Measurements from ENCODE around the gene MRTFA. TPM values are rescaled to one million over a fixed set of nuclear protein-coding genes. Genes with fewer than 3 reads are reported as not detected.
A peak's percentile ranks its signal among the peaks of the same experiment; 100 is the strongest.
"Not testable (repeated sequence)": the region's sequence is repeated elsewhere in the genome, so short reads cannot be mapped to it uniquely, and the experiment has no call there.

Gene MRTFA
- total RNA-seq: 26.7 TPM
- long read RNA-seq, partial matches to known transcripts: 1 of 4 reads
- long read RNA-seq, other reads (novel, unspliced or antisense): 3 of 4 reads

- intact Hi-C loops (cut with DNase I): loop anchor here (2.0 to 5.0 kb wide), 3 partner anchors 39 to 124 kb away; no protein-coding TSS in a partner anchor
- DNase-seq (ENCODE audit: missing footprints): peak; percentile 100
- peak; percentile 96 for ATAC-seq
These were observed at the start of gene MRTFA for GRCh38 chr22:40636380-40637182. TSS of gene MRTFA (minus strand) at chr22:40636719.

DNA sequence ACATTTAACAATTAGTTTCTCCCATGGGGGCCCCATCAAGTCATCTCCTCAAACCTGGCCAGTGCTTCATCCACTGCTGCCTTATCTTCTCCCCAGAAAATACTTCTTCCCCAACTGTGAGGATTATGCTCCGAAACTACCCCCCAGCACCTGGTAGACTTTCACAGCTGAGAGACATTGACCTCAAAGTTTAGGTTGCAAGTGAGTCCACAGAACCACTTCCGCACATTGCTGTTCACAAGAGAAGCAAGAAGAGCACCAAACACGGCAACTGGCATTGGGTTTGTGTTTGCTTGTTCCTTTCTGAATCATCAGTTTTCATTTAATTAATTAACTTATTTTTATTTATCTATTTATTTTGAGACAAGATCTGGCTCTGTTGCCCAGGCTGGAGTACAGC lies 48.9 kb upstream of the MRTFA start:
- intact Hi-C loops (cut with DNase I): no loop called here
- ATAC-seq: no peak

DNA sequence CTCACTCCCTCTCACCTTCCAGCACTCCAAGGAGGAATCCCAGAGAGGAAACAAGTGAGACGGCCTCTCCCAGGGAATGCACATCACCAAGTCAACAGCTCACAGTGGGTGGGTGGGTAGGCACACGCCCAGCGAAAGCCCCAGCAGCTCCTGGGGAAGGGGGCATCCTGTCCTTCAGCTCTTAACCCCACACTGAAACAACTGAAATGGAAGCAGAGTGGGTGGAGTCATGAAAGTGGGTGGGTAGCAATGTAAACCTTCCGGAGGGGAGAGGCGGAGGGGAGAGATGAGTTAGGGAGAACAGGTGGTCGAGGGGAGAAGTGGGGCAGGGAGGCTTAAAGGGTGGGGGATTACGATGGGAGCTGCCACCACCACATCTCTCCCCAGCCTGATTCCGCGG lies 48.2 kb upstream of the MRTFA start:
- no peak for ATAC-seq
- DNase-seq (ENCODE audit: missing footprints): no peak
- intact Hi-C loops (cut with DNase I): no loop called here

More for the DNA sequence above, 48.9 kb upstream of the MRTFA start:
- DNase-seq (ENCODE audit: missing footprints): no peak

DNA sequence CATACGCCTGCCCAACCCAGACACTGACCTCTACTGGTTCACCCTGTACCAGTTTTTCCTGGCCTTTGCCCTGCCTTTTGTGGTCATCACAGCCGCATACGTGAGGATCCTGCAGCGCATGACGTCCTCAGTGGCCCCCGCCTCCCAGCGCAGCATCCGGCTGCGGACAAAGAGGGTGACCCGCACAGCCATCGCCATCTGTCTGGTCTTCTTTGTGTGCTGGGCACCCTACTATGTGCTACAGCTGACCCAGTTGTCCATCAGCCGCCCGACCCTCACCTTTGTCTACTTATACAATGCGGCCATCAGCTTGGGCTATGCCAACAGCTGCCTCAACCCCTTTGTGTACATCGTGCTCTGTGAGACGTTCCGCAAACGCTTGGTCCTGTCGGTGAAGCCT lies 44.9 kb upstream of the MRTFA start:
- intact Hi-C loops (cut with DNase I): no loop called here
- no peak for DNase-seq (ENCODE audit: missing footprints)
- ATAC-seq: no peak

GRCh38 chr22:40680819-40681183 lies 44.3 kb upstream of the MRTFA start:
- ATAC-seq: no peak
- DNase-seq (ENCODE audit: missing footprints): no peak
- intact Hi-C loops (cut with DNase I): no loop called here

GRCh38 chr22:40679964-40680818 lies 43.7 kb upstream of the MRTFA start:
- intact Hi-C loops (cut with DNase I): no loop called here
- ATAC-seq (no peak), DNase-seq (ENCODE audit: missing footprints) (no peak)

DNA sequence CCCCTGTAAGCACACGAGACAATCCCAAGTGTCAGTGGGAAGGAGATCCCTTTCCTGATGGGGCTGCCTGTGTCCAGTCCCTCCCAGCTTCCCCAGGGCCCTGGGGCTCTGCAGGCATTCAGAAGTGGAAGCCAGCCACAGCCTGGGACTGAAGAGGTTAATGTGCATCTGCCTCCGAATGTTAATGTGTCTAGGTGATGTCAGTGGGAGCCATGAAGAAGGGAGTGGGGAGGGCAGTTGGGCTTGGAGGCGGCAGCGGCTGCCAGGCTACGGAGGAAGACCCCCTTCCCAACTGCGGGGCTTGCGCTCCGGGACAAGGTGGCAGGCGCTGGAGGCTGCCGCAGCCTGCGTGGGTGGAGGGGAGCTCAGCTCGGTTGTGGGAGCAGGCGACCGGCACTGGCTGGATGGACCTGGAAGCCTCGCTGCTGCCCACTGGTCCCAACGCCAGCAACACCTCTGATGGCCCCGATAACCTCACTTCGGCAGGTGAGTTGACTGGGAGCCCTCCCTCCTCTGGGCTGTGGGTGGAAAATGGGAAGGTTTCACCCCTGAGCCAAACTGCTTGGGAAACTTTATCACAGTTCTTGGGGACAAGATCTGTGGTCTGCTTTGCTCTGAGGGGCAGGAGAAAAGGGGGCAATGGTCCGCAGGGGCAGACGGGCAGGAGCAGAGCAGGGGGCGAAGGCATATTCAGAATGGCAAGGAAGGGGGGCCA lies 42.9 kb upstream of the MRTFA start, which contains the start of gene MCHR1:
Gene MCHR1, plus strand, starts transcription at position 236 of the 715 bp plus-strand sequence. Its CDS starts 169 bp downstream, at position 405.
- no peak for ATAC-seq
- intact Hi-C loops (cut with DNase I): no loop called here
- DNase-seq (ENCODE audit: missing footprints): no peak

DNA sequence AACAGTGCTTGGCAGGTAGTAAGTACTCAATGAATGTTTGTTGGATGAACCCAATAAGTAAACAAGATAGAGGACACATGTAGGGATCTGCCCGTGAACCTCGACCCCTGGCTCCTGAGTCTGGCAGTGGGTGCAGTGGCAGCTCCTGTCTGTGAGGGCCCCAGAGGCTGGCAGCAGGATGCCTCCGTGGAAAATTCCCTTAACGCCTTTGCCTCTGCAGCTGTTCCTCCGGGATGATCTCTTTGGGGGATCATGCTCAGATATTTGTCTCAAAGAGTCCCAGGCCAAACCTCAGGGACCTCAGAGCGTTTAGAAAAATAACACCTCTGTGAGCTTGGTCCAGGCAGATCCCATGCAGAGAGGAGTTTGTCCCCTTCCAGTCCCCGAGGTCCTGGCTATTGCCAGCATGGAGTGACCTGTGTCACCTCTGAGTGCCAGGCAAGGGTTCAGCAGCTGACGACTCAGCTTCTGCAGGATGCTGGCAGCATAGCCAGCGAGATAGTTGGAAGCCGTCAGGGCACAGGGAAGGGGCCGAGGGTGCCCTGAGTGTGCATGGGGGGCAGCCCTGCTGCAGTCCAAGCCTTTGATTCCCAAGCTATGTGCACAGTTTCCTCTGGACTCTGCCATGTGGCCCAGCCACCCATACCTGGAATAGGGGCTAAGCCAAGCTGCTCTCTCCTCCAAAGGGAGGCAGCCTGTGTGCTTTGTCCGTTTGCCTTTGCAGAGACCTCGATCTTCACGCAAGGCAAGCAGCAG lies 42.2 kb upstream of the MRTFA start:
- intact Hi-C loops (cut with DNase I): no loop called here
- no peak for DNase-seq (ENCODE audit: missing footprints)
- ATAC-seq: no peak

DNA sequence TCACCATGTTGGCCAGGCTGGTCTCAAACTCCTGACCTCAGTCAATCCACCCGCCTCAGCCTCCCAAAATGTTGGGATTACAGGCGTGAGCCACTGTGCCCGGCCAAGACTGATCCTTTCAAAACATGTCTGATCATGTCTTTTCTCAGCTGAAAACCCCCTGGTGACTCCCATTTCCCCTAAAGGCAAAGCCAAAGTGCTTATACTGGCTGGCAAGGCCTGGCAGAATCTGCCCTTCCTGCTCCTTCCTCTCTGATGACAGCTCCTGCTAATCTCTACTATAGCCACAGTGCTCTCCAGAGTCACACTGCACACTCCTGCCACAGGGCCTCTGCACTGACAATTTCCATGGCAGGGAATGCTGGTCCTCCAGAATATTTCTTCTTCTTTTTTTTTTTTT lies 40.1 kb upstream of the MRTFA start:
- no peak for ATAC-seq
- intact Hi-C loops (cut with DNase I): no loop called here

DNA sequence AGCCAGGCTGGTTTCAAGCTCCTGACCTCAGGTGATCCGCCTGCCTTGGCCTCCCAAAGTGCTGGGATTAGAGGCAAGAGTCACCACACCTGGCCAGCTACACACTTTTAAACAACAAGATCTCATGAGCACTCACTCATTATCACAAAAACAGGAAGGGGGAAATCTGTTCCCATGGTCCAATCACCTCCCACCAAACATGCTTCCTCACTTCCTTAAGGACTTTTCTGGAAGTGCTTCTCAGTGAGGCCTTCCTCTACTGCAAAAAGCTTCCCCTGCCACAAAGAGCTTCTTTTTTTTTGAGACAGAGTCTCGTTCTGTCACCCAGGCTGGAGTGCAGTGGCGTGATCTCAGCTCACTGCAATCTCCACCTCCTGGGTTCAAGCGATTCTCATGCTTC lies 39.6 kb upstream of the MRTFA start:
- DNase-seq (ENCODE audit: missing footprints); intact Hi-C loops (cut with DNase I); ATAC-seq: not testable (repeated sequence)

More for the DNA sequence above, 40.1 kb upstream of the MRTFA start:
- no peak for DNase-seq (ENCODE audit: missing footprints)

- intact Hi-C loops (cut with DNase I): no loop called here
These were observed 37.8 kb upstream of the MRTFA start for GRCh38 chr22:40674274-40674673.

DNA sequence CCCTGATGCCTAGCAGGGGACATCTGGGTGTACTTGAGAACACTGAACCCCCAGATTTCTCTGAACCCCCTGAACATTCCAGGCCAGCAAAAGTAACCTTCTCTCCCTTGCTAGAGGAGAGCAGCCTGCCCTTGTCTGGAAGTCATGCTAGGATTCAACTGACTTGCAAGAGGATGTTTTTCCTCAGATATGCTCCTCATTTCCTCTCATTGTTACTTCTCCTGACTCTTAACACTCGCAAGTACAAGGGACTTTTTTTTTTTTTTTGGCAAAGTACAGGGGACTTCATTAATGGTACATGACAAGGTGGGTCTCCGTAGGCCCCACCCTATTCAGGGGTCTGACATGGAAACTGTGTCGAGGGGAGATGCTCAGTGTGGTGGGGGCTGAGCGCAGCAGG lies 36.5 kb upstream of the MRTFA start:
- DNase-seq (ENCODE audit: missing footprints) (no peak), ATAC-seq (no peak)
- intact Hi-C loops (cut with DNase I): no loop called here

More at GRCh38 chr22:40674274-40674673, 37.8 kb upstream of the MRTFA start:
- DNase-seq (ENCODE audit: missing footprints) (peak; percentile 20), ATAC-seq (peak; percentile 73)

DNA sequence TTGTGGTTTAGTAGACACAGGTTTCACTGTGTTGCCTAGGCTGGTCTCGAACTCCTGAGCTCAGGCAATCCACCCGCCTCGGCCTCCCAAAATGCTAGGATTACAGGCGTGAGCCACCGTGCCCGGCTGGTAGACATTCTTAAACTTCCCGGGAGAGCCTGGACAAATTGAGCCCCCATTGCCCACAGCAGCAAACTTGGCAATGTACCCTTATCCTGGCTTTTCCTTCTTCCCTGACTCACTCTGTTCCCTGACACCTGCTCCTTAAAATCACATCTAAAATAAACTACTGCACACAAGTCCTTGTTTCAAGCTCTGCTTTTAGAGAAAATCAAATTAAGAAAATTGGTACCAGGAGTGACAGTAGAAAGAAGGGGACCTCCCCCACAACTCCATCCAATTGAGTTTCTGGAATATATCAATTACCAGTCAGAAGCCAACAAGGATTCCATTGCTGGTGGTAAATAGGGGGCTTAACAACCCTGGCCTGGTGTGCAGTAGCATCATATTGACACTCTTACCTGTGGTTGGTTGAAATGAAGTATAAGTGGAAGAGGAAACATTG lies 35.4 kb upstream of the MRTFA start:
- intact Hi-C loops (cut with DNase I): no loop called here
- no peak for DNase-seq (ENCODE audit: missing footprints)
- no peak for ATAC-seq

- no peak for ATAC-seq
- DNase-seq (ENCODE audit: missing footprints): peak; percentile 9
- intact Hi-C loops (cut with DNase I): no loop called here
These were observed 34.9 kb upstream of the MRTFA start for GRCh38 chr22:40671369-40671768.

- ATAC-seq: no peak
- intact Hi-C loops (cut with DNase I): no loop called here
- no peak for DNase-seq (ENCODE audit: missing footprints)
These were observed 33.5 kb upstream of the MRTFA start for GRCh38 chr22:40670058-40670457.

DNA sequence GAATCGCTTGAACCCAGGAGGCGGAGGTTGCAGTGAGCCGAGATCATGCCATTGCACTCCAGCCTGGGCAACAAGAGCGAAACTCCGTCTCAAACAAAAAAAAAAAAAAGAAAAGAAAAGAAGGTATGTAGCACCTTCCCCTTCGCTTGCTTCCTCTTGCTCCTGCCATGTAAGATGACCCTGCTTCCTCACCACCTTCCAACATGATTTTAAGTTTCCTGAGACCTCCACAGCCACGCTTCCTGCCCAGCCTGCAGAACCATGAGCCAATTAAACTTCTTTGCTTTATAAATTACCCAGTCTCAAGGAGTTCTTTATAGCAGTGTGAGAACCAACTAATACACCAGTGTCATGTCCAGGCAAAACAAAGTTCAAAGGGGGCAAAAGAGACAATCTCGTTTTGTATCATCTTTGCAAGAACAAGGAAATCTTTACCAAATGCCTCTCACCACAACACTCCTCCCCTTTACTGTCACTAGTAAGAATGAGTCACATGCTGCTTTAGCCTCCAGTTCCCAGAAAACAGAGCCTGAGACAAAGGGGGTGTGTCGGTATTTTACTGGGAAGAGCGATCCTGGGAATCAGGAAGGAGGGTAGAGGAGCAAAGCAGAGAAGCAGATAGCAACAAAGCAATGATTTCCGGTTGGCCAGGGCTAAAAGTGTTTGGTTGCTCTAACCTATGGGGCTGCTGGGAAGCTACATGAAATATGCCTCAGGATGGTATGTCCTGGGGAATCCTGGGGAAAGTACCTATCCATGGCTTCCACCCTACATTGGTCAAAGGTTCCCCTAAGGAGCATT lies 32.3 kb upstream of the MRTFA start:
- ATAC-seq: no peak
- intact Hi-C loops (cut with DNase I): no loop called here
- DNase-seq (ENCODE audit: missing footprints): no peak

- DNase-seq (ENCODE audit: missing footprints) (no peak), ATAC-seq (peak; percentile 86)
- intact Hi-C loops (cut with DNase I): no loop called here
These were observed 29.8 kb upstream of the MRTFA start for GRCh38 chr22:40666151-40666848.
